Colonic mucosa (tissue), 4 donors: ENCODE data around the gene RPS23. TPM values are rescaled to one million over a fixed set of nuclear protein-coding genes. Genes with fewer than 3 reads are reported as not detected.

ENCODE experiments used
- DNase-seq: peaks from one replicate; pipeline ENCODE4 v3.0.0-alpha.2; 2020
- H3K27ac ChIP-seq: fragments of 200-600 bp; one replicate; pipeline ENCODE4 v1.8.0; 2021
- H3K27me3 ChIP-seq: fragments of 200-600 bp; one replicate; pipeline ENCODE4 v1.8.0; 2021
- H3K36me3 ChIP-seq: fragments of 200-600 bp; one replicate; pipeline ENCODE4 v1.8.0; 2021
- H3K4me1 ChIP-seq: fragments of 200-600 bp; one replicate; pipeline ENCODE4 v1.8.0; 2021; ENCODE audit warnings: mild to moderate bottlenecking
- H3K4me3 ChIP-seq: fragments of 200-600 bp; one replicate; pipeline ENCODE4 v1.8.0; 2021
- H3K9ac ChIP-seq, 2 donors: one replicate each; pipeline ENCODE4 v1.7.0; 2013; ENCODE audit warnings: control low read depth in 2 of 2, low read depth in 2 of 2, low read length in 2 of 2
- H3K9me3 ChIP-seq: fragments of 200-600 bp; one replicate; pipeline ENCODE4 v1.8.0; 2021
- intact Hi-C: fragments of 100-400 bp; cut with DNase I; formaldehyde crosslinking; loops from one replicate; pipeline ENCODE4 v1.14.1; 2022
- total RNA-seq, 2 donors: library from RNA; stranded (reverse); fragmentation: NEBNext Ultra II Directional in 1 of 2; extraction: Animal tissue kit (Norgen Biotek cat#: 25700) in 1 of 2; gene quantifications; one replicate each; pipeline ENCODE4 v1.2.1, GENCODE V29; 2021
- TF ChIP-seq, protein P1 (sequence below): fragments of 200-600 bp; IDR thresholded peaks from one replicate; pipeline ENCODE4 v1.8.0; 2022; ENCODE audit warnings: antibody characterized with exemption, mild to moderate bottlenecking
- donor health status: healthy.
- donor health status: DM: no; HTN: no; CAD: no.
- donor health status: DM: no; HTN: no; CAD: no.

The RPS23 gene
- total RNA-seq, 2 donors from 2014 or later, result 1,277 to 1,417 TPM

DNA sequence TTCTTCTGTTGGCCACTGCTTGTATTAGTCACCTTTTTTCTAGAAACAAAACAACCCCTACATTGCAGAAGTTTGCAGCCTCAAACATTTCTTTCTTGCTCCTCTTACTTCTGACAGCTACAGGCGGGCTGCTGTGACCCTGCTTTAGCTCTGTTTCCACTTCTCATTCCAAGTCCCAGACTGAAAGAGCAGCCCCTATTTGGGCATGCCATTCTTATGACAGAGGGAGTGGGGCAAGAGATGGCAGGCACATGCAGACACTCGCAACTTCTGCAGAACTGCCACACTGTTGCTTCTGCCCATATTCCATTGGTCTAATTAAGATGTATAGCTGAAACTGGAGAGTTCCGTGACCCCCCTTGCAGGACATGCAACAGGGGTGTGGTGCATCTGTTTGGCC, 19.6 kb upstream of the RPS23 start:
- TF ChIP-seq, protein P1, sequence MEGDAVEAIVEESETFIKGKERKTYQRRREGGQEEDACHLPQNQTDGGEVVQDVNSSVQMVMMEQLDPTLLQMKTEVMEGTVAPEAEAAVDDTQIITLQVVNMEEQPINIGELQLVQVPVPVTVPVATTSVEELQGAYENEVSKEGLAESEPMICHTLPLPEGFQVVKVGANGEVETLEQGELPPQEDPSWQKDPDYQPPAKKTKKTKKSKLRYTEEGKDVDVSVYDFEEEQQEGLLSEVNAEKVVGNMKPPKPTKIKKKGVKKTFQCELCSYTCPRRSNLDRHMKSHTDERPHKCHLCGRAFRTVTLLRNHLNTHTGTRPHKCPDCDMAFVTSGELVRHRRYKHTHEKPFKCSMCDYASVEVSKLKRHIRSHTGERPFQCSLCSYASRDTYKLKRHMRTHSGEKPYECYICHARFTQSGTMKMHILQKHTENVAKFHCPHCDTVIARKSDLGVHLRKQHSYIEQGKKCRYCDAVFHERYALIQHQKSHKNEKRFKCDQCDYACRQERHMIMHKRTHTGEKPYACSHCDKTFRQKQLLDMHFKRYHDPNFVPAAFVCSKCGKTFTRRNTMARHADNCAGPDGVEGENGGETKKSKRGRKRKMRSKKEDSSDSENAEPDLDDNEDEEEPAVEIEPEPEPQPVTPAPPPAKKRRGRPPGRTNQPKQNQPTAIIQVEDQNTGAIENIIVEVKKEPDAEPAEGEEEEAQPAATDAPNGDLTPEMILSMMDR, result no peak
- H3K9me3 ChIP-seq, result no peaks in the 10 kb centered on the region
- H3K9ac ChIP-seq, result no peak overlapping the region
- DNase-seq, result no peak
- H3K27me3 ChIP-seq, result no peaks in the 10 kb centered on the region
- intact Hi-C loops, result no loop called here
- H3K4me3 ChIP-seq, result no peak overlapping the region
- H3K4me1 ChIP-seq, result no peaks in the 10 kb centered on the region
- no peak overlapping the region for H3K27ac ChIP-seq
- H3K36me3 ChIP-seq, result no peaks in the 10 kb centered on the region

DNA sequence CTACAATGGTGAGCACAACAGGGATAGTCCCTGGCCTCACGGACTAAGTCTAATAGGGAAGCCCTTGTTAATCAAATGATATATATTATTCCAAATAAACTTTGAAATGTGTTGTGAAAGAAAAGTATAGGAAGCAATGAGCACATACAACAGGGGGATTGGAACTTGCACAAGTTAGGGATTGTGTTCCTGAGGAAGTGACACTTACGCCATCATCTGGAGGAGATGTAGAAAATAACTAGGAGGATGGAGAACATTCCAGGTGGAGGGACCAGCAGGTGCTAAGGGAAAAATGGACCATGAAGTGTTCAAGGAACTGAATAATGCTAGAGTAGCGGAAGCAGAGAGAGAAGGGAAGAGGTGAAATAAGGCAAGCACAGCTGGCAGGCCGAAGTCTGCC, 18.8 kb upstream of the RPS23 start:
- no peak overlapping the region for H3K9ac ChIP-seq
- no peak for DNase-seq
- H3K27ac ChIP-seq, result no peak overlapping the region
- H3K9me3 ChIP-seq, result no peaks in the 10 kb centered on the region
- intact Hi-C loops, result no loop called here
- no peaks in the 10 kb centered on the region for H3K4me1 ChIP-seq
- TF ChIP-seq, protein P1, result no peak
- no peaks in the 10 kb centered on the region for H3K36me3 ChIP-seq
- H3K27me3 ChIP-seq, result no peaks in the 10 kb centered on the region
- H3K4me3 ChIP-seq, result no peak overlapping the region

DNA sequence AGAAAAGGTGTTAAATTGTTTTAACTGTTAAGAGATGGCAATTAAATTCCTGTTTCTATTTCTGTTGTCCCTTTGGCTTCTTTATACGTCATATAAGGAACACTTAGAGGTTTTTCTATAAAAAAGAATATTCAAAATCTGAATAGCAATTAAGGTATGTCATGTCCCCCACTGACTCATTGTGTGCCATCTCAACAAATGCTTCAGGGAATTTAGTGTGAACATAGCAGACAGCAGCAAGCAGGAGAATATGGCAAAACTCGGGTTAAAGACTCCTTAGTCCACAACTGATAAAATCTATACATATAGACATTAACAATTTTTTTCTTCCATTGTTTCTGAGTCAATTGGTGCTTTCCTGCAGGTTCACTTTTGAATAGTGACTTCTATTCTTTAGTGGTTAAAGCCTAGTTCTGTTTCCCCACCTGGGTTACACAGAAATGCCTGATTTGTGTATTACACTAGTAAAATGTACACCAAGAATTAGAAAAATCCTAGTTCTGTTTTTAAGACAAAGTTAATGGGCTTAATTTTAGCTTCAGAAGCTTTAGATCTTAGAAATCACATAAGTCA, 17.9 kb upstream of the RPS23 start:
- intact Hi-C loops, result no loop called here
- no peaks in the 10 kb centered on the region for H3K27me3 ChIP-seq
- H3K9me3 ChIP-seq, result no peaks in the 10 kb centered on the region
- no peak overlapping the region for H3K27ac ChIP-seq
- H3K4me1 ChIP-seq, result no peaks in the 10 kb centered on the region
- TF ChIP-seq, protein P1, result no peak
- DNase-seq, result no peak
- no peak overlapping the region for H3K9ac ChIP-seq
- no peaks in the 10 kb centered on the region for H3K36me3 ChIP-seq
- no peak overlapping the region for H3K4me3 ChIP-seq

DNA sequence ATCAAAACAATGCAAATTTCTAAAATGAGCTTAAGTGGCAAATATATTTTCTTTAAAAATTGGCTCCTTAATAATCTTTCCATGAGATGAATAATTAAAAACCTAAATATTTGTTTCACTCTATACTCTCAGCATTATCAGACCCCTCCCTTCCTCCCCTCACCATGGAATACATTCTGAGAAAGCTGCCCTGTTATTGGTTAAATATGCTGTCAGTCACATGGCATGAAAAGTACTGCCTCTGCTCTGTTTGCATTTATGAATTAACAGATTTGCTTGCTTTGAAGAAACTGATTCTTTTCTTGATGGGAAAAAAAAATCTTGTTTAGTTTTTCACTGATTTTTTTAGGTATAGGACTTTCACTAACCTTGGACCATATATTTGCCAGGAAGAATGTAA, 17.0 kb upstream of the RPS23 start:
- H3K4me1 ChIP-seq, result no peaks in the 10 kb centered on the region
- TF ChIP-seq, protein P1, result no peak
- no peaks in the 10 kb centered on the region for H3K27me3 ChIP-seq
- intact Hi-C loops, result no loop called here
- no peak for DNase-seq
- H3K4me3 ChIP-seq, result no peak overlapping the region
- no peaks in the 10 kb centered on the region for H3K36me3 ChIP-seq
- H3K9me3 ChIP-seq, result no peaks in the 10 kb centered on the region
- H3K9ac ChIP-seq, result no peak overlapping the region
- H3K27ac ChIP-seq, result no peak overlapping the region

DNA sequence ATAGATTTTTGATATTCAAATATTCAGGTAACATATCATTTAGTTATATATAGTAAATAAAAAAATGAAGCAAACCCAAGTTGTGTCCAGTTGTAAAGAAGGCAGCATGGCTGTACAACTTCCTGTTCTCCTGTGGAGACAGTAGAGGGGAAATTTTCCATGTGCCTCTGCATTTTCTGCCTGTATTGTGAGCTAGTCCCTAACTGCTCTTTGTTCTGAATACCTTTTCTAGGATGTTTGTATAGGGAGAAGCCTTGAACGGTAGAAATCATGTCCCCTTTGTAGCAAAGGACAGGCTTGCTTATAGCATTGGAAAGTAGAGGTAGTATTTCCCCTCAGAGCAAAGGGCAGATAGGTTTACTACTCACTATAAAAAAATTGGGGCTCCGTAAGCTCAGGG, 13.3 kb upstream of the RPS23 start:
- intact Hi-C loops, result no loop called here
- Histone ChIP-seq H3K27ac (no peak overlapping the region), H3K9ac (no peak overlapping the region)

More for the DNA sequence above, 13.3 kb upstream of the RPS23 start:
- TF ChIP-seq, protein P1, result no peak
- H3K4me1 ChIP-seq, result no peaks in the 10 kb centered on the region
- no peaks in the 10 kb centered on the region for H3K27me3 ChIP-seq
- no peaks in the 10 kb centered on the region for H3K9me3 ChIP-seq
- no peak for DNase-seq
- no peaks in the 10 kb centered on the region for H3K36me3 ChIP-seq
- no peak overlapping the region for H3K4me3 ChIP-seq
